HepG2 (cell line): ENCODE data around the gene PRDX2. TPM values are rescaled to one million over a fixed set of nuclear protein-coding genes. Genes with fewer than 3 reads are reported as not detected.

Experiments used
- ATAC-seq: fragments of 200-7000 bp; cut with Tn5 transposase; 3 replicates; pipeline ENCODE4 v1.9.1; 2020; ENCODE audit warnings: mild to moderate bottlenecking, moderate library complexity
- BruUV-seq: library from RNA; stranded (reverse); fragments of 400-500 nt; replicated peaks from 2 replicates; lab custom pipeline; 2021; lab: Mats Ljungman, UMichigan
- CTCF ChIA-PET: fragments of 300-600 bp; formaldehyde crosslinking; extraction: SDS; loops from one replicate; lab custom pipeline; 2021; ENCODE audit warnings: low total read pairs, inconsistent platforms, low intra/inter-chr PET ratio; lab: Yijun Ruan, JAX
- POLR2A ChIA-PET: fragments of 350-600 bp; sonication (Branson Sonifier 250); formaldehyde crosslinking; loops from one replicate; lab custom pipeline; 2020; ENCODE audit warnings: antibody characterized with exemption, inconsistent platforms; lab: Yijun Ruan, JAX
- DNase-seq: peaks from one replicate; pipeline ENCODE4 v3.0.0-alpha.2; 2015; ENCODE audit warnings: low spot score
- FAIRE-seq: peaks from 3 replicates; lab custom pipeline; 2011; peaks lifted over from hg19 to GRCh38; lab: Jason Lieb, UNC
- H2AFZ ChIP-seq: one replicate; pipeline ENCODE4 v1.6.1; 2011; ENCODE audit warnings: low read length, inconsistent platforms
- H3K27ac ChIP-seq: fragments of 300-600 bp; 3 replicates; pipeline ENCODE4 v1.8.0; 2011; ENCODE audit warnings: mixed run types, mild to moderate bottlenecking, mixed read lengths, low read length, inconsistent platforms; ENCODE audit not compliant: insufficient read depth; ENCODE audit errors: extremely low read length
- H3K27me3 ChIP-seq, 2 experiments: fragments of 200-600 bp in 1 of 2; 2 replicates in 1 of 2; 3 replicates in 1 of 2; pipeline versions ENCODE4 v1.6.0 to v1.8.0; 2011; ENCODE audit warnings: low read length in 2 of 2, mild to moderate bottlenecking in 2 of 2, moderate library complexity in 2 of 2, inconsistent platforms in 1 of 2; ENCODE audit not compliant: insufficient read depth in 2 of 2, control insufficient read depth in 1 of 2
- H3K36me3 ChIP-seq, 2 experiments: fragments of 200-600 bp in 1 of 2; replicated peaks in 1 of 2; 2 replicates in 1 of 2; 3 replicates in 1 of 2; pipeline versions ENCODE4 v1.5.1 to v1.8.0; 2011; ENCODE audit warnings: low read length in 2 of 2, inconsistent platforms in 1 of 2; ENCODE audit not compliant: insufficient read depth in 2 of 2, control insufficient read depth in 1 of 2
- H3K4me1 ChIP-seq: 2 replicates; pipeline ENCODE4 v1.5.1; 2012; ENCODE audit warnings: low read length, inconsistent platforms; ENCODE audit not compliant: insufficient read depth
- H3K4me2 ChIP-seq: 2 replicates; pipeline ENCODE4 v1.6.0; 2011; ENCODE audit warnings: low read depth, low read length, inconsistent platforms
- H3K4me3 ChIP-seq, 3 experiments: fragments of 200-600 bp in 1 of 3; sonication (generic), shearing (Covaris generic) in 1 of 3; replicated peaks in 1 of 3; 2 replicates each; pipeline ENCODE4 v1.5.1; 2011 to 2016; ENCODE audit warnings: low read length in 3 of 3, inconsistent platforms in 2 of 3, low read depth in 2 of 3, mild to moderate bottlenecking in 2 of 3, control low read depth in 1 of 3, mixed read lengths in 1 of 3; ENCODE audit not compliant: insufficient read depth in 1 of 3
- H3K79me2 ChIP-seq: one replicate; pipeline ENCODE4 v1.6.1; 2011; ENCODE audit warnings: low read length, inconsistent platforms; ENCODE audit not compliant: insufficient read depth
- H3K9ac ChIP-seq: 2 replicates; pipeline ENCODE4 v1.6.0; 2011; ENCODE audit warnings: mild to moderate bottlenecking, low read depth, low read length, inconsistent platforms; ENCODE audit not compliant: insufficient read depth
- H3K9me3 ChIP-seq: 2 replicates; pipeline ENCODE4 v1.5.1; 2012; ENCODE audit warnings: mild to moderate bottlenecking, low read length
- H4K20me1 ChIP-seq: 2 replicates; pipeline ENCODE4 v1.6.0; 2011; ENCODE audit warnings: inconsistent platforms, mild to moderate bottlenecking, low read length, moderate library complexity; ENCODE audit not compliant: insufficient read depth
- KLF16 ChIP-seq, 2 experiments: sonication (generic) in 1 of 2; formaldehyde crosslinking in 1 of 2; IDR thresholded peaks; 2 replicates each; pipeline versions ENCODE4 v1.6.1 to v1.8.0; 2016 to 2023; ENCODE audit warnings: missing genetic modification reagents in 2 of 2, missing compliant biosample characterization in 1 of 2
- RBAK ChIP-seq: sonication (generic); formaldehyde crosslinking; IDR thresholded peaks from 2 replicates; pipeline ENCODE4 v1.5.1; 2020; ENCODE audit warnings: mild to moderate bottlenecking, missing genetic modification reagents
- SALL2 ChIP-seq: sonication (generic); formaldehyde crosslinking; IDR thresholded peaks from 2 replicates; pipeline ENCODE4 v1.8.1; 2023; ENCODE audit warnings: mild to moderate bottlenecking, missing genetic modification reagents, inconsistent platforms
- STAT5B ChIP-seq: sonication (generic); formaldehyde crosslinking; IDR thresholded peaks from 2 replicates; pipeline ENCODE4 v1.4.0; 2020; ENCODE audit warnings: missing genetic modification reagents
- THRA ChIP-seq: sonication (generic); formaldehyde crosslinking; IDR thresholded peaks from 2 replicates; pipeline ENCODE4 v1.4.0; 2020; ENCODE audit warnings: missing genetic modification reagents, borderline replicate concordance
- ZFP41 ChIP-seq: sonication (generic); formaldehyde crosslinking; IDR thresholded peaks from 2 replicates; pipeline ENCODE4 v1.4.0; 2020; ENCODE audit warnings: mild to moderate bottlenecking, missing genetic modification reagents, borderline replicate concordance
- ZNF407 ChIP-seq: sonication (generic); formaldehyde crosslinking; IDR thresholded peaks from one replicate; pipeline ENCODE4 v1.5.1; 2020; ENCODE audit warnings: mild to moderate bottlenecking, missing genetic modification reagents; ENCODE audit errors: not compliant biosample characterization
- ZNF503 ChIP-seq: sonication (generic); formaldehyde crosslinking; IDR thresholded peaks from 2 replicates; pipeline ENCODE4 v1.4.0; 2020; ENCODE audit warnings: missing genetic modification reagents
- WGBS: methylation state at CpG from one replicate; pipeline ENCODE4 v1.1.6; 2017; ENCODE audit warnings: low lambda C conversion rate; 5-methylcytosine and 5-hydroxymethylcytosine counted together
- in situ Hi-C: cut with HindIII; loops from 2 replicates; pipeline ENCODE4 v1.10.0; 2017; ENCODE audit warnings: low pct_unique_long_range_greater_than_20kb; ENCODE audit not compliant: extremely low pct_ligation_motif_present
- intact Hi-C: fragments of 100-400 bp; cut with micrococcal nuclease; formaldehyde crosslinking; loops from one replicate; pipeline ENCODE4 v1.10.0; 2022; ENCODE audit not compliant: unreplicated experiment
- polyA plus RNA-seq, 8 experiments: library from polyadenylated mRNA; depleted of rRNA in 3 of 8; stranded (reverse) in 7 of 8; unstranded in 1 of 8; fragments of >200 nt; fragmentation: Illumina TruSeq in 4 of 8; extraction: Trizol in 4 of 8; gene quantifications; 2 replicates each; pipeline versions ENCODE4 v1.2.1 to v1.2.3, GENCODE V29; 2011 to 2016; ENCODE audit warnings: low read depth in 4 of 8, missing spikeins in 1 of 8, mixed read lengths in 1 of 8; ENCODE audit not compliant: insufficient read depth in 1 of 8
- total RNA-seq, 5 experiments: library from RNA; depleted of rRNA; stranded (reverse); fragments of >200 nt; fragmentation: Illumina TruSeq; extraction: Trizol; gene quantifications; 2 replicates each; pipeline ENCODE4 v1.2.3, GENCODE V29; 2016; ENCODE audit warnings: low read depth in 1 of 5

PRDX2 gene
- total and polyA plus RNA-seq, 2 of the 13 experiments (the other 11 are each of a cell fraction or from before 2014, with no cell fraction given) = 218 to 381 TPM

- ATAC-seq = no peak
- FAIRE-seq = no peak
- Histone ChIP-seq H4K20me1 (no peaks in the 10 kb centered on the region), H3K36me3 (no peaks in the 10 kb centered on the region), H3K9ac (no peak overlapping the region), H3K9me3 (no peaks in the 10 kb centered on the region), H3K4me3 (no peak overlapping the region), H3K4me1 (peaks cover 7% of the 10 kb centered on the region), H3K27me3 (no peaks in the 10 kb centered on the region), H3K4me2 (no peak overlapping the region), H3K27ac (no peak overlapping the region), H2AFZ (no peak overlapping the region), H3K79me2 (no peaks in the 10 kb centered on the region)
- ChIA-PET POLR2A (no interaction called here), CTCF (no interaction called here)
- in situ Hi-C loops (no loop called here), intact Hi-C loops (no loop called here)
- TF ChIP-seq SALL2 (CRISPR knock-in tag) (no peak), THRA (CRISPR knock-in tag) (no peak), RBAK (CRISPR knock-in tag) (no peak), KLF16 (CRISPR knock-in tag; IDR thresholded peaks at IDR 0.05) (no peak), STAT5B (CRISPR knock-in tag) (no peak), ZFP41 (no peak), ZNF503 (CRISPR knock-in tag) (no peak), ZNF407 (CRISPR knock-in tag) (no peak)
- no peak for DNase-seq
- WGBS = 83% methylated on average over 3 of the region's 3 CpGs
- BruUV-seq = no TSS peak
Observed at GRCh38 chr19:12843999-12844732, 42.6 kb upstream of the PRDX2 start.
